Activated CD8-positive, alpha-beta memory T cell treated with anti-CD3 and anti-CD28 coated beads, Interleukin-2, amount 10 ng/mL, durations not matched to agents 7 days and 5 days (primary cell): ENCODE data around the gene ADA. TPM values are rescaled to one million over a fixed set of nuclear protein-coding genes. Genes with fewer than 3 reads are reported as not detected.
"Not testable (repeated sequence)": the region's sequence is repeated elsewhere in the genome, so short reads cannot be mapped to it uniquely, and the experiment has no call there.

Experiments used
- ATAC-seq: fragments of 150-1000 bp; cut with Tn5 transposase; one replicate; pipeline ENCODE4 v1.10.0; 2021; ENCODE audit warnings: moderate library complexity
- CTCF ChIA-PET: fragments of 350-600 bp; sonication (Branson Sonifier 250); formaldehyde crosslinking; loops from one replicate; lab custom pipeline; 2021; ENCODE audit warnings: antibody characterized with exemption; lab: Charles Lee
- DNase-seq: peaks from one replicate; pipeline ENCODE4 v3.0.0-alpha.2; 2020
- H3K27ac Mint-ChIP-seq: one replicate; pipeline ENCODE4 v1.8.0; 2021; ENCODE audit warnings: mild to moderate bottlenecking, mixed read lengths
- H3K27me3 Mint-ChIP-seq: one replicate; pipeline ENCODE4 v1.8.0; 2021; ENCODE audit warnings: mixed read lengths
- H3K36me3 Mint-ChIP-seq: one replicate; pipeline ENCODE4 v1.8.0; 2021; ENCODE audit warnings: mild to moderate bottlenecking, mixed read lengths
- H3K4me1 Mint-ChIP-seq: one replicate; pipeline ENCODE4 v1.8.0; 2021; ENCODE audit warnings: mixed read lengths
- H3K4me3 Mint-ChIP-seq: one replicate; pipeline ENCODE4 v1.8.0; 2021; ENCODE audit warnings: mild to moderate bottlenecking, moderate library complexity, mixed read lengths
- H3K9me3 Mint-ChIP-seq: one replicate; pipeline ENCODE4 v1.8.0; 2022; ENCODE audit warnings: low read depth, mixed read lengths
- total RNA-seq, 2 experiments: library from RNA; stranded (reverse); gene quantifications; one replicate each; pipeline ENCODE4 v1.2.3, GENCODE V29; 2021

Gene ADA
- total RNA-seq, 2 experiments from 2014 or later: 81.4 to 114 TPM

DNA sequence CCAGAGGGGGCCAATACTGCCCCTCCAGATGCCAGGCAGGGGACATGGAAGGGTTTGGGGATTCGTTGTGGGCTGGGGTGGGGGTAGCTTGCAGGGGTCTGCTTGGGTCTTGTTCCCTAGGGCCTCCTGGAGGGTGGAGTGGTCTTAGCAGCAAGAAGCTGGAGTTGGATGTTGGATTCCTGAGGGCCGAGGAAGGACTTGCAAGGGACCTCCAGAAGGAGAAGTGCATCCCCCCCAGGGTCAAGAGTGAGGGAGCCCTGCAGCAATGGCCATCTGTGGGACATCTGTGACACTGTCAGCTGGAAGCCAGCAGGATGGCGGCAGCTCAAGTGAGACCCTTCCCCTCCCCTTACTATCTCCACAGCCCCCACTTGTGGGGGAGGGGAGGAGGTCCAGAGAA lies 38.3 kb upstream of the ADA start:
- Mint-ChIP-seq H3K4me3 (no peak overlapping the region), H3K27me3 (peaks cover 15% of the 10 kb centered on the region), H3K4me1 (peaks cover 2% of the 10 kb centered on the region), H3K27ac (no peak overlapping the region), H3K36me3 (peaks cover 1% of the 10 kb centered on the region), H3K9me3 (no peaks in the 10 kb centered on the region)
- ATAC-seq (no peak), DNase-seq (no peak)
- CTCF ChIA-PET: no interaction called here

DNA sequence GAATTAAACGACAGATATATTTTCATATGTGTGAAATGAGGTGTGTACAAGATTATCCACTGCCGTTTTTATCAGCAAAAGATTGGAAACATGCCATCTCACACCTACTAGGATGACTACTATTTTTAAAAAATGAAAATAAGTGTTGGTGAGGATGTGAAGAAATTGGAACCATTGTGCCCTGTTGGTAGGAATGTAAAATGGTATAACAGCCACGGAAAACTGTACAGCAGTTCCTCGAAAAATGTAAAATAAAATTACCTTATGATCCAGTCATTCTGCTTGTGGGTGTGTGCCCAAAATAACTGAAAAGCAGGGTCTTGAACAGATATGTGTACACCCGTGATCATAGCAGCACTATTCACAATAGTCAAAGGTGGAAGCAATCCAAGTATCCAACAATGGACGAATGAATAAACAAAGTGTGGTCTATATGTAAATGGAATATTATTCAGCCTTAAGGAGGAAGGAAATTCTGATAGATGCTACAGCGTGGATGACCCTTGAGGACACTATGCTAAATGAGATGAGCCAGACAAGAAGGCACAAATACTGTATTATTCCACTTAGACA lies 36.6 kb upstream of the ADA start:
- Mint-ChIP-seq H3K9me3 (no peaks in the 10 kb centered on the region), H3K27ac (no peak overlapping the region), H3K36me3 (peaks cover 1% of the 10 kb centered on the region), H3K4me3 (no peak overlapping the region), H3K27me3 (peaks cover 15% of the 10 kb centered on the region), H3K4me1 (peaks cover 7% of the 10 kb centered on the region)
- no peak for ATAC-seq
- CTCF ChIA-PET: interaction anchor here (0.8 to 5.9 kb wide), 2 partner anchors 45 kb away, joined by 3 to 76 read pairs; no protein-coding TSS in a partner anchor
- DNase-seq: no peak

DNA sequence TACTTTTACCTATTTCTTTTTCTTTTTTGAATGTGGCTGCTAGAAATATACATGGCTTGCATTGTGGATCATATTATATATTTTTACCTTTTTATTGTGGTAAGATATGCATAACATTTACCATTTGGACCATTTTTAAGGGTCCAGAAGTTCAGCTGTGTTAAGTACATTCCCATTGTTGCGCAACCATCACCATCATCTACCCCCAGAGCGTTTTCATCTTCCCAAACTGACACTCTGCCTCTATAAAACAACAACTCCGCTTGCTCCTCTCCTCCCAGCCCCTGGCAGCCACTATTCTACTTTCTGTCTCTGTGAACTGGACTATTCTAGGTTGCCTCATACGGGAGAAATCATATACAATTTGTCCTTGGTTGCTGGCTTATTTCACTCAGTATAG lies 35.4 kb upstream of the ADA start:
- Mint-ChIP-seq H3K27ac (no peak overlapping the region), H3K4me1 (peaks cover 7% of the 10 kb centered on the region), H3K4me3 (no peak overlapping the region), H3K36me3 (no peaks in the 10 kb centered on the region), H3K9me3 (no peaks in the 10 kb centered on the region), H3K27me3 (peaks cover 12% of the 10 kb centered on the region)
- DNase-seq: no peak
- CTCF ChIA-PET: interaction anchor here (1.1 to 5.9 kb wide), 2 partner anchors 46 to 77 kb away, joined by 3 to 76 read pairs; no protein-coding TSS in a partner anchor
- ATAC-seq: no peak

DNA sequence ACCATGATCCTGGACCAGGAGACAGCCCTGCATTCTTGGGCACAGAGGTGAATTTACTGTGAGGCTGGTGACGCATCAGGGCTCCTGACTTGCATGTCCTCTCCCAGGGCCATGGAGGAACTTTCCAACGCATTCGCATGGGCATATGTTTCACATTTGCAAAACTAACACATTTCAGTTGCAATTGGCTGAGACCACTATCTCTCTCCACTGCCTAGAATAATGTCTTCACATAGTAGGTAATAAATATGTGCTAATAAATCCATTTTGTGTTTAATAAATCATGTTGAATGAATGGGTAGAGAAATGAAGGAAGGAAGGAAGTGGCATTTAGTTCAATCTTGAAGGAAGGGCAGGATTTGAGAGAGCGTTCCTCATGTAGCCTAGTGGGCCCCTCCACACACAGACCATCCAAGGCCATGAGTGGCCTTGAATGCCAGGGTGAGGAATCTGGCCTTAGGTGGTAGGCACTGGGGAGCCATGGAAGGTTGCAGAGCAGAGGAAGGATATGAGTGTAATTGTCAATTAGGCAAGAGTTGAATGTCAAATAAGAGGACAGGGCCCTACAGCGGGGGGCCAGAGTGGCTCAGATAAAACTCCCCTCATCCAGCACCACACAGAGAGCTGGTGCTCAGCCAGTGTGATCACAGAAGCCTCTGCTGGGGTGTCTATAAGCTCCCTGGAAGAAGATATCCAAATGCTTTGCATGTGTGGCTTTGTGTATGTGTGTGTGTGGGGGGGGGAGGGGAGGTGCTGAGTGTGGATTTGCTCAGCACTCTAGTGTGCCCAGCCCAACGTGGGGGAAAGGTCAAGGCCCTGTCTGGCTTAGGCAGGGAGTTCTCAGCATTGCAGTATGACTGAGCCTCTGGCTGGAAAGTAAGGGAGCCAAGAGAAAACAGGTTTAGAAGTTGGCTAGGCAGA lies 32.8 kb upstream of the ADA start:
- no peak for ATAC-seq
- Mint-ChIP-seq H3K9me3 (no peaks in the 10 kb centered on the region), H3K27ac (no peak overlapping the region), H3K36me3 (no peaks in the 10 kb centered on the region), H3K4me3 (no peak overlapping the region), H3K4me1 (peaks cover 7% of the 10 kb centered on the region), H3K27me3 (peaks cover 7% of the 10 kb centered on the region)
- CTCF ChIA-PET: interaction anchor here (0.6 to 7.8 kb wide), 52 partner anchors 11 to 427 kb away, joined by 3 to 186 read pairs (median 6); partner anchors contain the start of genes ADA, TTPAL and YWHAB
- no peak for DNase-seq

DNA sequence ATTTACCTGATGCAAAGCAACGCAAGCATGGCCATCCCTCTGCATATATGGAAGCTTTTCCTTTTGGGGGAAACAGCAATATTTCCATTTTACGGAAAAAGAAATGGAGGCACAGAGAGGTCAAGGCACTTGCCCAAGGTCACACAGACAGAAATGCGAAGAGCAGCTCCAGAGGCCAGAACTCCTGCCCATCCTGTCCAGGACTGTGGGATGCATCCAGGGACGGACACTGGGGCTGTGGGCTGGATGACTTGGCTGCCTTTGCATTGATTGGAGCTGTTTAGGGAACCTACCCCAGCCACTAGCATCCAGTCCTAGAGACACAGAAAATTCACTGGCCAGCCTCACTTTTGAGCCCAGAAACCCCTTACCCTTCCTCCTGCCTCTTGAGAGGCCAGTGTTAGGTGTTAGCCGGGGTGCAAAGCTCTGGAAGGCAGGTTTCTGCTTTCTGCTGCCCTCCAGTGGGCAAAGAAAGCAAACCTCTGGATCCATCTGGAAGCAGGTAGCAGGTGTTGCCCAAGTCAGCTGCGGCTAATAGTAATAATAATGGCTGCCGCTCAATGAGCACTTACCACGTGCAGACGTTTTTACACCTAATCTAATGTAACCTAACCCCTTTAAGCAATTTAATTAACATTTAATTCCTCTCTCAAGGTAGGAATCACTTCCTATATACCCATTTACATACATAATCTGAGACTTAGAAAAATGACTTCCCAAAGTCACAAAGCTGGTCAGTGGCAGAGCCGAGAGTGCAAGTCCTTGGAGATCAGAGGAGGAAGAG lies 32.0 kb upstream of the ADA start:
- CTCF ChIA-PET: interaction anchor here (0.5 to 7.8 kb wide), 39 partner anchors 10 to 618 kb away, joined by 3 to 186 read pairs (median 5); partner anchors contain the start of genes ADA, TTPAL and YWHAB
- no peak overlapping the region for H3K4me3 Mint-ChIP-seq

DNA sequence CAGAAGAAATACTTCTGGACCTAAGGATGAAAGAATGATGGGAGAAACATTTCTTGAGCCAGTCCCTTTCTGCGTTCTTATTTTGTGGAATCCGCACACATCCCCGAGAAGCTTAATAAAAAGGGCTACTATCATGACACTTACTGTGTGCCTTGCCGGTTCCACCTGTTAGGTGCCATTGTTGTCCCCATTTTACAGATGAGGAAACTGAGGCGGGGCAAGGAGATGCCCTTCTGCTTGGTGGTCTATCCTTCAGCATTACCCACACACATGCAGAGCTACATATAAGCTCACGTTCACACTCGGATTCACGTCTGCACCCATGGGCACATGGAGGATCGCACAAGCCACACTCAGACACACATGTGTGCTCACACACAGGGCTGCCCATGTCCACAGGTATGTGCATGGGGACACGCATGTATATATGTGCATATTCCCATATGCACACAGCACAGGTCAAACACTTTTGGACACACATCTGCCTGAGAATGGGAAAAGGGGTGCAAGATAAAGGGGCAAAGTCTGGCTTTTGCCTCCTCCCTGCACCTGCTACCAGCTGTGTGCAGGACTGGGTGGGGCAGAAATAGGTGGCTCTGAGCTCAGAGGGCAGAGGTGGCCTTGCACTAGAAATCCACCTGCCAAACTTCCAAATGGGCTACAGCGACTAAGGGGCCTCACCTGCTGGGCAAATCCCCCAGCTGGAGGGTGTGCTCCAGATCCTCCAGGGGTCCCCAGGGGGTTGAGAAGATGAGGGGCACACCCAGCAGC lies 30.5 kb upstream of the ADA start:
- Mint-ChIP-seq H3K36me3 (no peaks in the 10 kb centered on the region), H3K4me1 (peaks cover 7% of the 10 kb centered on the region), H3K9me3 (no peaks in the 10 kb centered on the region), H3K4me3 (no peak overlapping the region), H3K27me3 (no peaks in the 10 kb centered on the region), H3K27ac (no peak overlapping the region)
- ATAC-seq (no peak), DNase-seq (no peak)
- CTCF ChIA-PET: interaction anchor here (0.9 to 7.8 kb wide), 10 partner anchors 33 to 465 kb away, joined by 3 to 186 read pairs (median 6); partner anchors contain the start of gene ADA

More for the DNA sequence above, 32.0 kb upstream of the ADA start:
- H3K9me3 Mint-ChIP-seq: no peaks in the 10 kb centered on the region
- no peaks in the 10 kb centered on the region for H3K36me3 Mint-ChIP-seq
- ATAC-seq (peak; percentile 89), DNase-seq (peak; percentile 82)
- no peak overlapping the region for H3K27ac Mint-ChIP-seq
- H3K4me1 Mint-ChIP-seq: peaks cover 7% of the 10 kb centered on the region
- peaks cover 7% of the 10 kb centered on the region for H3K27me3 Mint-ChIP-seq

DNA sequence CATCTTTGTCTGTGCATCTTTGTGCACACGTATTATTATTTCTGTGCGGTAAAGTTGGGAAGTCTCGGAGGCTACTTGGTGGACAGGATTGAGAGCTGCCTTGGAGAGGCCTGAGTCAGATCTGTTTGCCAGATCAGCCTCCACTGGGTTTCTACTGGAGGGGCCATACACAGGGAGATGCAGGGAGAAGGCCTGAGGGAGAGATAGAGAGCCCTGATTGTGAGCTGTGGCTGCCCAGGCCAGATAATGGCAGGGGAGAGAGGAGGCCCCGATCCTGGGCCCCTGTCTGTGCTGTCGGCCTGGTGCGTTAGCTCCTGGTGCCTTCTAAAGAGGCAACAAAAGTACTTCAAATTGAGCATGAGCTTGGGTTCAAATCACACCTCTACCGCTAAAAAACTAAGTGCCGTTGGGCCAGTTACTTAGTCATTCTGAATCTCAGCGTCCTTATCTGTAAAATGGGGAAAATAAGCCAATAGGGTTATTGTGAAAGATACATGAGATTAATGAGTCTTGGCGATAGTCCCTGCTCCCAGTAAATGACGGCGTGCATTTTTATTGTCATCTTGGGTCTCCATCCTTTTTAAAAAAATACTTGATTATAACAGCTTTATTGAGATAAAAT lies 27.6 kb upstream of the ADA start:
- Mint-ChIP-seq H3K9me3 (no peaks in the 10 kb centered on the region), H3K27ac (no peak overlapping the region), H3K4me3 (no peak overlapping the region), H3K4me1 (peaks cover 5% of the 10 kb centered on the region), H3K36me3 (no peaks in the 10 kb centered on the region), H3K27me3 (no peaks in the 10 kb centered on the region)
- CTCF ChIA-PET: interaction anchor here (1.0 to 7.8 kb wide), 2 partner anchors 30 to 69 kb away, joined by 3 to 186 read pairs; partner anchors contain the start of gene ADA
- ATAC-seq (no peak), DNase-seq (no peak)

DNA sequence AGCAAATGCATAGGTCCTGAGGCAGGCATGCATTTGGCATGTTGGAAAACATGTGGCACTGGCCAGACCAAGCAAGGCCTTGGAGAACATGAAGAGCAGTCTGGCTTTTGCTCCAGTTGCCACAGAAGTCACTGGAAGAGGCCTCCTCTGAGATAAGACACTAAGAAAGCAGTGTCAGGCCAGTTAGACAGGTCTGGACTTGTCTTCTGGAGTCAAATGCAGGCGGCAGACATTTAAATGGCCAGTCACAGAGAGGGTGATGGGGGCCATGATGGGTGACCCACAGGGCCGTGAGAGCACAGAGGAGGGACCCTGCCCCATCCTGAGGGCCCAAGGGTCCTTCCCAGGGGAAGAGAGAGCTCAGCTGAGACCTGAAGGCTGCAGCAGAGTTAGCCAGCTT lies 26.7 kb upstream of the ADA start:
- no peak overlapping the region for H3K4me3 Mint-ChIP-seq
- H3K27ac Mint-ChIP-seq: no peak overlapping the region
- CTCF ChIA-PET: no interaction called here
- H3K27me3 Mint-ChIP-seq: no peaks in the 10 kb centered on the region
- ATAC-seq (no peak), DNase-seq (no peak)
- H3K9me3 Mint-ChIP-seq: no peaks in the 10 kb centered on the region
- H3K4me1 Mint-ChIP-seq: no peaks in the 10 kb centered on the region
- no peaks in the 10 kb centered on the region for H3K36me3 Mint-ChIP-seq

DNA sequence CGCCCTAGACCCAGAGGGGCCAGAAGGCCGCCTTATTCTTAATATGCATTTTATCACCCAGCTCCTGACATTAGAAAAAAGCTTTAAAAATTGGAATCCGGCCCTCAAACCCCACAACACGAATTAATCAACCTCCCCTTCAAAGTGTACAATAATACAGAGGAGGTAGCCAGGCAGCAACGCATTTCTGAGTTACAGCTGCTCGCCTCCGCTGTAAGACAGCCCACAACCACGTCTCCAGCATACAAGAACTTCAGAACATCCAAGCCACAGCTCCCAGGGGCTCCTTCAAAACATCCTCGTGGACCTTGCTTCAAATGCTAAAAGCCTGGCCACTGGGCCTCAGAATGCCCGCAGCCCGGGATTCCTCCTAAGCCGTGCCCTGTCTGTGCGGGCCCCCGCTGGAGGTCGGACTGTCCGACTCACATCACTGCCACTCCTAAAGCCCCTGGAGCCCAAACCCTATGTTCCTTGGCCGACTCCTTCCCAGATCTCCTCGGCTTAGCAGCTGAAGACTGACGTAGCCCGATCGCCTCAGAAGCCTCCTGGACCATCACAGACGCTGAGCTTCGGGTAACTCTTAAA lies 20.9 kb upstream of the ADA start:
- H3K9me3 Mint-ChIP-seq, ATAC-seq, H3K27me3 Mint-ChIP-seq, H3K4me1 Mint-ChIP-seq, H3K4me3 Mint-ChIP-seq, DNase-seq, H3K36me3 Mint-ChIP-seq: not testable (repeated sequence)
- peak overlapping the region; percentile 88 for H3K27ac Mint-ChIP-seq
- CTCF ChIA-PET: interaction anchor here (1.5 to 4.4 kb wide), 6 partner anchors 12 to 195 kb away, joined by 4 to 44 read pairs (median 6); no protein-coding TSS in a partner anchor

DNA sequence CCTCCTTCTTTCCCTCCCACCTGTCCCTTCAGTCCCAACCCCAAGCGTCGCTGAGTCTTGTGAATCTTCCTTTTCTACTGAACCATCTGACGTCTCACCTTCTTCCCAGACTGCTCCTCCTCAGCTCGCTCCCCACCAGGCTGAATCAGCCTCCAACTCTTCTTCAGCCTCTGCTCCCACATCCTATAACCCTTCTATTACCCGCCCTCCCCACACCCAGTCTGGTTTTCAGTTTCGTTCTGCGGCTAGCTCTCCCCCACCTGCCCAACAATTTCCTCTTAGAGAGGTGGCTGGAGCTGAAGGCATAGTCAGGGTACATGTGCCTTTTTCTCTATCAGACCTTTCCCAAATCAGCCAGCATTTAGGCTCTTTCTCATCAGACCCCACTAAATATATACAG lies 20.0 kb upstream of the ADA start:
- H3K4me1 Mint-ChIP-seq, H3K9me3 Mint-ChIP-seq, H3K27me3 Mint-ChIP-seq, H3K36me3 Mint-ChIP-seq: not testable (repeated sequence)
- Mint-ChIP-seq H3K27ac (peak overlapping the region; percentile 88), H3K4me3 (peak overlapping the region; percentile 88)
- DNase-seq (peak; percentile 90), ATAC-seq (peak; percentile 94)
- CTCF ChIA-PET: interaction anchor here (1.5 to 4.4 kb wide), 6 partner anchors 13 to 195 kb away, joined by 4 to 44 read pairs (median 6); no protein-coding TSS in a partner anchor

DNA sequence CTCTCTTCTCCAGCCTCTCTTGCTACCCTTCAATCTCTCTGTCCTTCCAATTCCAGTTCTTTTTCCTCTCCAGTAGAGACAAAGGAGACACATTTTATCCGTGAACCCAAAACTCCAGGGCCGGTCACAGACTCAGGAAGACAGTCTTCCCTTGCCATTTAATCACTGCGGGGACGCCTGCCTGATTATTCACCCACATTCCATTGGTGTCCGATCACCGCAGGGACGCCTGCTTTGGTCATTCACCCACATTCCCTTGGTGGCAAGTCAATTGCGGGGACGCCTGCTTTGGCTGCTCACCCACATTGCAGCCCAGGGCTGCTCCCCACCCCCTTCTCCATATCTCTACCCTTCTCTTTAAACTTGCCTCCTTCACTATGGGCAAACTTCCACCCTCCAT lies 19.4 kb upstream of the ADA start:
- H3K27ac Mint-ChIP-seq: peak overlapping the region; percentile 88
- H3K4me3 Mint-ChIP-seq: peak overlapping the region; percentile 88
- H3K9me3 Mint-ChIP-seq, H3K36me3 Mint-ChIP-seq, H3K27me3 Mint-ChIP-seq, ATAC-seq, CTCF ChIA-PET, DNase-seq, H3K4me1 Mint-ChIP-seq: not testable (repeated sequence)

DNA sequence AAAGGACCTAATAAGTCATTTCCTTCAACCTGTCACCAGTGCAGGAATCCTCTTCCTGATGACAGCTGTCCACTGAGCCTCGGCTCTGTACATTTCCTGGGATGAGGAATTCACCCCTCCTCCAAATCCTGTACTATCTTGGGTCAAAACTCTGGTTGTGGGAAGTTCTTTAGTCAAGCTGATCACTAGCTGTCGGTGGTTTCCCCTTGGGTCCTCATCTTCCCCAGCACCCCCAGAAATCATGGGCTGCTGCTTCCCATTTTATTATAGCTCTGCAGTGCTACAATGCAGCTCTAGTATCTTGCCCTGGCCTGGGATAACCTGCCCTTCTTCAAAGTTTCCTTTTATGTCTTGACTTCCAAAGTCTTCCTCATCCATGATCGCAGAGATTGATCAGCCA lies 14.6 kb upstream of the ADA start:
- H3K4me1 Mint-ChIP-seq: peaks cover 8% of the 10 kb centered on the region
- CTCF ChIA-PET: interaction anchor here (0.9 to 3.2 kb wide), 2 partner anchors 17 to 30 kb away, joined by 3 to 14 read pairs; no protein-coding TSS in a partner anchor
- ATAC-seq: no peak

More for the DNA sequence above, 14.6 kb upstream of the ADA start:
- Mint-ChIP-seq H3K27me3 (no peaks in the 10 kb centered on the region), H3K4me3 (no peak overlapping the region), H3K27ac (no peak overlapping the region), H3K36me3 (peaks cover 8% of the 10 kb centered on the region), H3K9me3 (no peaks in the 10 kb centered on the region)
- no peak for DNase-seq
